K562 (cell line): ENCODE data around the gene HAGHL. TPM values are rescaled to one million over a fixed set of nuclear protein-coding genes. Genes with fewer than 3 reads are reported as not detected.
A peak's percentile ranks its signal among the peaks of the same experiment; 100 is the strongest.

ENCODE experiments used
- CREB1 ChIP-seq, 2 experiments: sonication (generic) in 1 of 2; formaldehyde crosslinking in 1 of 2; IDR thresholded peaks; 2 replicates each; pipeline versions ENCODE4 v1.6.1 to v1.8.0; 2012 to 2022; ENCODE audit warnings: inconsistent platforms in 1 of 2, mild to moderate bottlenecking in 1 of 2, missing genetic modification reagents in 1 of 2, moderate library complexity in 1 of 2
- KLF6 ChIP-seq: fragments of 250-450 bp; sonication (Bioruptor Pico); IDR thresholded peaks from 2 replicates; pipeline ENCODE4 v1.4.0; 2020; ENCODE audit warnings: mild to moderate bottlenecking, moderate library complexity, borderline replicate concordance
- PURB ChIP-seq: sonication (generic); formaldehyde crosslinking; IDR thresholded peaks from 2 replicates; pipeline ENCODE4 v1.9.0; 2021; ENCODE audit warnings: low read depth, mild to moderate bottlenecking, missing genetic modification reagents
- ZNF584 ChIP-seq: fragments of 200-800 bp; sonication (Bioruptor generic); IDR thresholded peaks from 2 replicates; pipeline ENCODE4 v1.6.1; 2016; ENCODE audit warnings: low read depth, mild to moderate bottlenecking, missing genetic modification characterization, missing compliant biosample characterization
- polyA plus RNA-seq, 8 experiments: library from polyadenylated mRNA; depleted of rRNA in 4 of 8; stranded (reverse) in 5 of 8; unstranded in 3 of 8; fragments of >200 nt; fragmentation: Nextera tagmentation in 2 of 8; fragmentation: Illumina TruSeq in 1 of 8; extraction: Ambion mirVana in 2 of 8; extraction: Trizol in 1 of 8; gene quantifications; 2 replicates each; pipeline versions ENCODE4 v1.2.1 to v1.2.3, GENCODE V29; 2011 to 2014; ENCODE audit warnings: inconsistent platforms in 1 of 8, missing spikeins in 1 of 8
- total RNA-seq, 7 experiments: library from RNA; depleted of rRNA in 6 of 7; stranded (reverse); fragments of >200 nt in 6 of 7; fragmentation: Illumina TruSeq in 2 of 7; extraction: Trizol in 2 of 7; gene quantifications; 2 replicates each; pipeline versions ENCODE4 v1.2.1 to v1.2.3, GENCODE V29; 2011 to 2021; ENCODE audit warnings: low replicate concordance in 1 of 7
- TF ChIP-seq, protein P1 (sequence below): IDR thresholded peaks from 2 replicates; pipeline ENCODE4 v1.6.1; 2012; ENCODE audit warnings: low read depth, low read length, improper control_type of control experiment, borderline replicate concordance
- TF ChIP-seq, protein P2 (sequence below), 2 experiments: fragments of 450-650 bp; IDR thresholded peaks; 2 replicates each; pipeline ENCODE4 v1.6.1; 2016
- TF ChIP-seq, protein P3 (sequence below): fragments of 250-450 bp; sonication (Bioruptor Pico); IDR thresholded peaks from 2 replicates; pipeline ENCODE4 v1.4.0; 2020

Gene HAGHL
- total and polyA plus RNA-seq, 9 of the 15 experiments (the other 6 are each of a cell fraction or from before 2014, with no cell fraction given) = 0.31 to 83.4 (median 20.7) TPM

DNA sequence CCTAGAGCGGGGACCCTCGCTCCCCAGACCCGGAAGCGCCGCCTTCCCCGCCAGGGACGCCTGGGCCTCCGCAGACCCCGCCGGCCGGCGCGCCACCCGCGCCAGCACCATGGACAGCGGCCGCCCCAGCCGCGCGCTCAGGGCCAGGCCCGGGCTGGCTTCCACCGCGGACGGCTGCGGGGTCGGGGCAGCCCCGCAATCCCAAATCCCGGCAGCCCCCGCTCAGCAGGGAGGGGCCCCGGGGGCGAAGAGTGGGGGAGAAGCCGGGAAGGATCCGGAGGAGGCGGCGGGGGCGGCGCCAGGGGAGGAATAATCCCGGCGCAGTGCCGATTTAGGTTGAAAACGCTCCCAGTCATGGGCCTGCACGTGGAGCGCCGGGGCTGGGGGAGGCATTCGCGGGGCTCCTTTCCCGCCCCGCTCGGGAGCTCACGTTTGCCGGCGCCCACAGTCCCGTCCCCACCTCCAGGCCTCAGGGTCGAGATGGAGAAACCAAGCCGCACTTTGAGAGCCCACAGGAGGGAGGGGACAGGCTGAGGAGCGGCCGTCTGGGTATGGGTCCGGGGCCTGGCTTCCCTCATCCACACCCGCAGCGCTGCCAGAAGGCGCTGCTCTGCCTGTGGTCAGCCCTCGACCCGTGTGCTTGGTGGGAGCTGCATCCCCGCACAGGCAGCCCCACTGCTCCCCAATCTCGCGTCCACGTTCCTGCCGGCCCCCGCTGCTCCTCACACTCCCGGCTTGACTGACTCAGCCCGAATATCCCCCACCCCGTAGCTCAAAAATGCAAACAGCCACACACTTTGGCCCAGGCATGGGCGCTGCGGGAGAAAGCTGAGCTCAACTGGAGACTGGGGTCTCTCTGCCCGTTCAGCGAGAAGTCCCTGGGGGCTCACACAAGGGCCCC lies 26.0 kb upstream of the HAGHL start (continued):
- TF ChIP-seq KLF6 = no peak
- TF ChIP-seq PURB (CRISPR knock-in tag) = no peak
- no peak; the same call in 1 of the 2 replicates for TF ChIP-seq CREB1 (IDR thresholded peaks at IDR 0.05)
- TF ChIP-seq CREB1 (CRISPR knock-in tag; IDR thresholded peaks at IDR 0.05) = 0 out of 2 replicates have a peak, but pooled peaks have one; percentile 21
- TF ChIP-seq, protein P1, sequence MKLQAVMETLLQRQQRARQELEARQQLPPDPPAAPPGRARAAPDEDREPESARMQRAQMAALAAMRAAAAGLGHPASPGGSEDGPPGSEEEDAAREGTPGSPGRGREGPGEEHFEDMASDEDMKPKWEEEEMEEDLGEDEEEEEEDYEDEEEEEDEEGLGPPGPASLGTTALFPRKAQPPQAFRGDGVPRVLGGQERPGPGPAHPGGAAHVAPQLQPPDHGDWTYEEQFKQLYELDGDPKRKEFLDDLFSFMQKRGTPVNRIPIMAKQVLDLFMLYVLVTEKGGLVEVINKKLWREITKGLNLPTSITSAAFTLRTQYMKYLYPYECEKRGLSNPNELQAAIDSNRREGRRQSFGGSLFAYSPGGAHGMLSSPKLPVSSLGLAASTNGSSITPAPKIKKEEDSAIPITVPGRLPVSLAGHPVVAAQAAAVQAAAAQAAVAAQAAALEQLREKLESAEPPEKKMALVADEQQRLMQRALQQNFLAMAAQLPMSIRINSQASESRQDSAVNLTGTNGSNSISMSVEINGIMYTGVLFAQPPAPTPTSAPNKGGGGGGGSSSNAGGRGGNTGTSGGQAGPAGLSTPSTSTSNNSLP = no peak
- TF ChIP-seq, protein P2, sequence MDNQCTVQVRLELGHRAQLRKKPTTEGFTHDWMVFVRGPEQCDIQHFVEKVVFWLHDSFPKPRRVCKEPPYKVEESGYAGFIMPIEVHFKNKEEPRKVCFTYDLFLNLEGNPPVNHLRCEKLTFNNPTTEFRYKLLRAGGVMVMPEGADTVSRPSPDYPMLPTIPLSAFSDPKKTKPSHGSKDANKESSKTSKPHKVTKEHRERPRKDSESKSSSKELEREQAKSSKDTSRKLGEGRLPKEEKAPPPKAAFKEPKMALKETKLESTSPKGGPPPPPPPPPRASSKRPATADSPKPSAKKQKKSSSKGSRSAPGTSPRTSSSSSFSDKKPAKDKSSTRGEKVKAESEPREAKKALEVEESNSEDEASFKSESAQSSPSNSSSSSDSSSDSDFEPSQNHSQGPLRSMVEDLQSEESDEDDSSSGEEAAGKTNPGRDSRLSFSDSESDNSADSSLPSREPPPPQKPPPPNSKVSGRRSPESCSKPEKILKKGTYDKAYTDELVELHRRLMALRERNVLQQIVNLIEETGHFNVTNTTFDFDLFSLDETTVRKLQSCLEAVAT (IDR thresholded peaks at IDR 0.05) = no peak
- TF ChIP-seq ZNF584 (CRISPR knock-in tag) = no peak
- TF ChIP-seq, protein P3, sequence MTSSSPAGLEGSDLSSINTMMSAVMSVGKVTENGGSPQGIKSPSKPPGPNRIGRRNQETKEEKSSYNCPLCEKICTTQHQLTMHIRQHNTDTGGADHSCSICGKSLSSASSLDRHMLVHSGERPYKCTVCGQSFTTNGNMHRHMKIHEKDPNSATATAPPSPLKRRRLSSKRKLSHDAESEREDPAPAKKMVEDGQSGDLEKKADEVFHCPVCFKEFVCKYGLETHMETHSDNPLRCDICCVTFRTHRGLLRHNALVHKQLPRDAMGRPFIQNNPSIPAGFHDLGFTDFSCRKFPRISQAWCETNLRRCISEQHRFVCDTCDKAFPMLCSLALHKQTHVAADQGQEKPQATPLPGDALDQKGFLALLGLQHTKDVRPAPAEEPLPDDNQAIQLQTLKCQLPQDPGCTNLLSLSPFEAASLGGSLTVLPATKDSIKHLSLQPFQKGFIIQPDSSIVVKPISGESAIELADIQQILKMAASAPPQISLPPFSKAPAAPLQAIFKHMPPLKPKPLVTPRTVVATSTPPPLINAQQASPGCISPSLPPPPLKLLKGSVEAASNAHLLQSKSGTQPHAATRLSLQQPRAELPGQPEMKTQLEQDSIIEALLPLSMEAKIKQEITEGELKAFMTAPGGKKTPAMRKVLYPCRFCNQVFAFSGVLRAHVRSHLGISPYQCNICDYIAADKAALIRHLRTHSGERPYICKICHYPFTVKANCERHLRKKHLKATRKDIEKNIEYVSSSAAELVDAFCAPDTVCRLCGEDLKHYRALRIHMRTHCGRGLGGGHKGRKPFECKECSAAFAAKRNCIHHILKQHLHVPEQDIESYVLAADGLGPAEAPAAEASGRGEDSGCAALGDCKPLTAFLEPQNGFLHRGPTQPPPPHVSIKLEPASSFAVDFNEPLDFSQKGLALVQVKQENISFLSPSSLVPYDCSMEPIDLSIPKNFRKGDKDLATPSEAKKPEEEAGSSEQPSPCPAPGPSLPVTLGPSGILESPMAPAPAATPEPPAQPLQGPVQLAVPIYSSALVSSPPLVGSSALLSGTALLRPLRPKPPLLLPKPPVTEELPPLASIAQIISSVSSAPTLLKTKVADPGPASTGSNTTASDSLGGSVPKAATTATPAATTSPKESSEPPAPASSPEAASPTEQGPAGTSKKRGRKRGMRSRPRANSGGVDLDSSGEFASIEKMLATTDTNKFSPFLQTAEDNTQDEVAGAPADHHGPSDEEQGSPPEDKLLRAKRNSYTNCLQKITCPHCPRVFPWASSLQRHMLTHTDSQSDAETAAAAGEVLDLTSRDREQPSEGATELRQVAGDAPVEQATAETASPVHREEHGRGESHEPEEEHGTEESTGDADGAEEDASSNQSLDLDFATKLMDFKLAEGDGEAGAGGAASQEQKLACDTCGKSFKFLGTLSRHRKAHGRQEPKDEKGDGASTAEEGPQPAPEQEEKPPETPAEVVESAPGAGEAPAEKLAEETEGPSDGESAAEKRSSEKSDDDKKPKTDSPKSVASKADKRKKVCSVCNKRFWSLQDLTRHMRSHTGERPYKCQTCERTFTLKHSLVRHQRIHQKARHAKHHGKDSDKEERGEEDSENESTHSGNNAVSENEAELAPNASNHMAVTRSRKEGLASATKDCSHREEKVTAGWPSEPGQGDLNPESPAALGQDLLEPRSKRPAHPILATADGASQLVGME = no peak
